WTC11 (cell line): Measurements from ENCODE around the gene BMF. TPM values are rescaled to one million over a fixed set of nuclear protein-coding genes. Genes with fewer than 3 reads are reported as not detected.
"Not testable (repeated sequence)": the region's sequence is repeated elsewhere in the genome, so short reads cannot be mapped to it uniquely, and the experiment has no call there.

ENCODE experiments used
- ATAC-seq: fragments of 200-7000 bp; cut with Tn5 transposase; 2 replicates; pipeline ENCODE4 v1.10.0; 2021; ENCODE audit warnings: mild to moderate bottlenecking, moderate library complexity
- CTCF ChIA-PET: fragments of 300-600 bp; sonication (Branson Sonifier 250); formaldehyde crosslinking; loops from one replicate; lab custom pipeline; 2021; ENCODE audit warnings: antibody characterized with exemption; lab: Charles Lee
- POLR2A ChIA-PET: fragments of 350-600 bp; sonication (Branson Sonifier 250); formaldehyde crosslinking; loops from one replicate; lab custom pipeline; 2021; ENCODE audit warnings: antibody characterized with exemption; lab: Charles Lee
- DNase-seq: peaks from one replicate; pipeline ENCODE4 v3.0.0; 2021; ENCODE audit warnings: low spot score
- H3K27ac Mint-ChIP-seq: 2 replicates; pipeline ENCODE4 v1.8.0; 2021; ENCODE audit warnings: mixed read lengths
- H3K27me3 Mint-ChIP-seq: 2 replicates; pipeline ENCODE4 v1.8.0; 2021; ENCODE audit warnings: low read depth, mild to moderate bottlenecking, moderate library complexity, mixed read lengths
- H3K36me3 Mint-ChIP-seq: 2 replicates; pipeline ENCODE4 v1.8.0; 2021; ENCODE audit warnings: mixed read lengths
- H3K4me1 Mint-ChIP-seq: 2 replicates; pipeline ENCODE4 v1.8.0; 2022; ENCODE audit warnings: mixed read lengths
- H3K4me3 Mint-ChIP-seq: 2 replicates; pipeline ENCODE4 v1.8.0; 2021; ENCODE audit warnings: mild to moderate bottlenecking, moderate library complexity, mixed read lengths
- H3K9me3 Mint-ChIP-seq: 2 replicates; pipeline ENCODE4 v1.8.0; 2021; ENCODE audit warnings: mixed read lengths
- ELF4 ChIP-seq: sonication (generic); formaldehyde crosslinking; IDR thresholded peaks from 2 replicates; pipeline ENCODE4 v1.8.1; 2022; ENCODE audit warnings: low read depth, mild to moderate bottlenecking, moderate library complexity, missing genetic modification reagents
- GABPB1 ChIP-seq: sonication (generic); formaldehyde crosslinking; IDR thresholded peaks from 2 replicates; pipeline ENCODE4 v1.8.1; 2023; ENCODE audit warnings: mild to moderate bottlenecking, missing genetic modification reagents
- GTF2I ChIP-seq: fragments of 250-450 bp; sonication (Bioruptor Pico); conservative IDR thresholded peaks from 2 replicates; pipeline ENCODE4 v1.4.0; 2021; ENCODE audit warnings: mild to moderate bottlenecking
- HMGA2 ChIP-seq: fragments of 250-450 bp; sonication (Bioruptor Pico); IDR thresholded peaks from 2 replicates; pipeline ENCODE4 v1.4.0; 2021; ENCODE audit warnings: mild to moderate bottlenecking, moderate library complexity
- IRF2 ChIP-seq: sonication (generic); formaldehyde crosslinking; IDR thresholded peaks from 2 replicates; pipeline ENCODE4 v1.8.0; 2022; ENCODE audit warnings: low read depth, missing genetic modification reagents, borderline replicate concordance
- KAT7 ChIP-seq: sonication (generic); formaldehyde crosslinking; IDR thresholded peaks from 2 replicates; pipeline ENCODE4 v1.8.1; 2023; ENCODE audit warnings: missing genetic modification reagents, mild to moderate bottlenecking, borderline replicate concordance
- NFATC4 ChIP-seq: fragments of 250-450 bp; sonication (Bioruptor Pico); IDR thresholded peaks from 2 replicates; pipeline ENCODE4 v1.9.0; 2021; ENCODE audit warnings: mild to moderate bottlenecking
- NR1H2 ChIP-seq: sonication (generic); formaldehyde crosslinking; IDR thresholded peaks from 2 replicates; pipeline ENCODE4 v1.9.0; 2021; ENCODE audit warnings: mild to moderate bottlenecking, moderate library complexity, missing genetic modification reagents
- PRRX2 ChIP-seq: fragments of 250-450 bp; sonication (Bioruptor Pico); IDR thresholded peaks from 2 replicates; pipeline ENCODE4 v1.8.0; 2021; ENCODE audit warnings: mild to moderate bottlenecking
- RELA ChIP-seq: sonication (generic); formaldehyde crosslinking; IDR thresholded peaks from 2 replicates; pipeline ENCODE4 v1.8.1; 2022; ENCODE audit warnings: missing genetic modification reagents, mild to moderate bottlenecking, borderline replicate concordance
- TEAD1 ChIP-seq: sonication (generic); formaldehyde crosslinking; IDR thresholded peaks from 2 replicates; pipeline ENCODE4 v1.8.0; 2022; ENCODE audit warnings: mild to moderate bottlenecking, missing genetic modification reagents
- TEAD4 ChIP-seq: sonication (generic); formaldehyde crosslinking; IDR thresholded peaks from 2 replicates; pipeline ENCODE4 v1.8.0; 2022; ENCODE audit warnings: mild to moderate bottlenecking, missing genetic modification reagents
- ZNF219 ChIP-seq: sonication (generic); formaldehyde crosslinking; IDR thresholded peaks from 2 replicates; pipeline ENCODE4 v1.8.0; 2023; ENCODE audit warnings: missing genetic modification reagents, mild to moderate bottlenecking, borderline replicate concordance
- ZNF232 ChIP-seq: sonication (generic); formaldehyde crosslinking; IDR thresholded peaks from 2 replicates; pipeline ENCODE4 v1.8.0; 2022; ENCODE audit warnings: mild to moderate bottlenecking, missing genetic modification reagents
- ZNF396 ChIP-seq: fragments of 250-450 bp; sonication (Bioruptor Pico); IDR thresholded peaks from 2 replicates; pipeline ENCODE4 v1.8.0; 2021; ENCODE audit warnings: mild to moderate bottlenecking, moderate library complexity, borderline replicate concordance
- ZNF423 ChIP-seq: fragments of 250-450 bp; sonication (Bioruptor Pico); IDR thresholded peaks from 2 replicates; pipeline ENCODE4 v2.1.2; 2022; ENCODE audit warnings: mild to moderate bottlenecking, moderate library complexity
- total RNA-seq: library from RNA; stranded (reverse); gene quantifications from 3 replicates; pipeline ENCODE4 v1.2.3, GENCODE V29; 2021
- TF ChIP-seq, protein P1 (sequence below): sonication (generic); formaldehyde crosslinking; IDR thresholded peaks from 2 replicates; pipeline ENCODE4 v1.8.0; 2023; ENCODE audit warnings: missing genetic modification reagents
- TF ChIP-seq, protein P2 (sequence below): sonication (generic); formaldehyde crosslinking; conservative IDR thresholded peaks from 2 replicates; pipeline ENCODE4 v1.8.1; 2022; ENCODE audit warnings: mild to moderate bottlenecking, missing genetic modification reagents
- TF ChIP-seq, protein P3 (sequence below): fragments of 250-450 bp; sonication (Bioruptor Pico); IDR thresholded peaks from 2 replicates; pipeline ENCODE4 v1.9.0; 2021; ENCODE audit warnings: mild to moderate bottlenecking

BMF gene
- total RNA-seq, 1 experiment from 2014 or later, result 36.9 TPM

DNA sequence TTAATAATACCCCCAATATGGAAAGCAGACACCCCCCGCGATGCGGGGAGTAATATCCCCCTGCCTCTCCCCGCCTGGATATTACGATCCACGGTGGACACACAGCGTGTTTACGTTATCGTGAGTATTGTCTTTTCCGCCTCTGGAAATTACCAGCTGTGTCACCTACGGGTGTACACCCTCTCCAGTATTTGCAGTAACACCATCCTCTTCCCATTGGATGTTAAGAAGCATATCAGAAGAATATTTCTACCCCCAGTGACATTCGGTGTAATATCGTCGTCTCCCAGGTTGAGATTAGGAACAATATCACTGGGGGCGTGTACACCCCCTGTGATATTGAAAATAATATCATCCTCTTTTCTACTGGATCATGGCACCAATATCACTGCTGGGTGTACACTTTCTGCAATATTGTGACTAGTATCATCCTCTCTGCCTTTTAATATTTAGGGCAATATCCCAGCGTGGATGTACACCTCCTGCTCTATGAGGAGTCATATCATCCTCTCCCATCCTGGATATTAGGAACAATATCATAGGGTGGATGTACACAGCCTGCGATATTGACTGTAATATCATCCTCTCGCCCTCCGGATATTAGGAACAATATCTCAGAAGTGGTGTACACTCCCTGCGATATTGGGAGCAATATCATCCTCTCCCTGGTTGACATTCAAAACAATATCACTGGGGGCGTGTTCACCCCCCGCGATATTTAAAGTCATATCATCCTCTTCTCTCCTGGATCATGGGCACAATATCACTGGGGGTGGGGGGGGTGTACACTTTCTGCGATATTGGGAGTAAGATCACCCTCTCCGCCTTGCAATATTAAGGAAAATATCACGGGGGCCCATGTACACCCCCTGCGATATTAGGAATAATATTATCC, 20.3 kb upstream of the BMF start:
- Mint-ChIP-seq H3K27me3 (no peaks in the 10 kb centered on the region), H3K27ac (no peak overlapping the region), H3K9me3 (no peaks in the 10 kb centered on the region), H3K4me3 (no peak overlapping the region), H3K36me3 (no peaks in the 10 kb centered on the region), H3K4me1 (peaks cover 20% of the 10 kb centered on the region)
- no peak for TF ChIP-seq KAT7
- no peak for TF ChIP-seq ZNF423 (CRISPR knock-in tag)
- TF ChIP-seq GABPB1 (CRISPR knock-in tag), result no peak
- TF ChIP-seq, protein P1, sequence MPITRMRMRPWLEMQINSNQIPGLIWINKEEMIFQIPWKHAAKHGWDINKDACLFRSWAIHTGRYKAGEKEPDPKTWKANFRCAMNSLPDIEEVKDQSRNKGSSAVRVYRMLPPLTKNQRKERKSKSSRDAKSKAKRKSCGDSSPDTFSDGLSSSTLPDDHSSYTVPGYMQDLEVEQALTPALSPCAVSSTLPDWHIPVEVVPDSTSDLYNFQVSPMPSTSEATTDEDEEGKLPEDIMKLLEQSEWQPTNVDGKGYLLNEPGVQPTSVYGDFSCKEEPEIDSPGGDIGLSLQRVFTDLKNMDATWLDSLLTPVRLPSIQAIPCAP (CRISPR knock-in tag), result no peak
- no peak for TF ChIP-seq TEAD1
- TF ChIP-seq, protein P2, sequence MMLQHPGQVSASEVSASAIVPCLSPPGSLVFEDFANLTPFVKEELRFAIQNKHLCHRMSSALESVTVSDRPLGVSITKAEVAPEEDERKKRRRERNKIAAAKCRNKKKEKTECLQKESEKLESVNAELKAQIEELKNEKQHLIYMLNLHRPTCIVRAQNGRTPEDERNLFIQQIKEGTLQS (CRISPR knock-in tag), result no peak
- TF ChIP-seq ELF4, result no peak
- no peak for TF ChIP-seq IRF2
- TF ChIP-seq NFATC4, result no peak
- TF ChIP-seq GTF2I, result no peak
- no peak for TF ChIP-seq NR1H2
- TF ChIP-seq PRRX2 (CRISPR knock-in tag), result no peak
- no peak for TF ChIP-seq ZNF396
- no peak for TF ChIP-seq ZNF219 (CRISPR knock-in tag)
- TF ChIP-seq, protein P3, sequence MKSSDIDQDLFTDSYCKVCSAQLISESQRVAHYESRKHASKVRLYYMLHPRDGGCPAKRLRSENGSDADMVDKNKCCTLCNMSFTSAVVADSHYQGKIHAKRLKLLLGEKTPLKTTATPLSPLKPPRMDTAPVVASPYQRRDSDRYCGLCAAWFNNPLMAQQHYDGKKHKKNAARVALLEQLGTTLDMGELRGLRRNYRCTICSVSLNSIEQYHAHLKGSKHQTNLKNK, result no peak
- no peak for TF ChIP-seq ZNF232 (CRISPR knock-in tag)
- TF ChIP-seq TEAD4 (CRISPR knock-in tag), result no peak
- no peak for TF ChIP-seq RELA (CRISPR knock-in tag)
- ChIA-PET CTCF (interaction anchor here (0.6 kb wide), 1 partner anchor 550 kb away, joined by 3 read pairs; no protein-coding TSS in a partner anchor), POLR2A (no interaction called here)
- ATAC-seq (no peak), DNase-seq (no peak)

DNA sequence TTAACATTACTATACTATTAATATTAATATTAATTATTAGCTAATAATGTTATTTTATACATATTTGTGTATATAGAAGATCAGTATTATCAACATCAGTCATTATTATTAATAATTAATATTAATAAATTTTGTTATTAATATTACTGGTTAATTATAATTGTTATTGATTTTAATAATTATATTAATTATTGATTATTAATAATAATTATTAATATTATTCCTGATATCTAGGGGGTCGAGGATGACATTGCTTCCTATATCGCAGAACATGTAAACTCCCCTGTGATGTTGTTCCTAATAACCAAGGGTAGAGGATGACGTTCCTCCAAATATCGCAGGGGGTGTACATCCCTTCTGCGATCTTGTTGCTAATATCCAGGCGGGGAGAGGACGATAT, 17.3 kb upstream of the BMF start:
- Mint-ChIP-seq H3K27me3 (no peaks in the 10 kb centered on the region), H3K4me3 (no peak overlapping the region), H3K36me3 (no peaks in the 10 kb centered on the region), H3K9me3 (no peaks in the 10 kb centered on the region), H3K4me1 (peaks cover 44% of the 10 kb centered on the region), H3K27ac (no peak overlapping the region)
- TF ChIP-seq HMGA2 (CRISPR knock-in tag), result peak; percentile 96
- TF ChIP-seq IRF2, result no peak
- no peak for DNase-seq
- no peak for ATAC-seq
- CTCF ChIA-PET, result no interaction called here
- POLR2A ChIA-PET, result no interaction called here

- ATAC-seq, result peak; percentile 83
- Mint-ChIP-seq H3K4me3 (peak overlapping the region; percentile 57), H3K27ac (peak overlapping the region; percentile 99), H3K4me1 (peaks cover 44% of the 10 kb centered on the region)
- not testable (repeated sequence) for H3K9me3 Mint-ChIP-seq, H3K36me3 Mint-ChIP-seq, DNase-seq, H3K27me3 Mint-ChIP-seq
- CTCF ChIA-PET, result interaction anchor here (1.0 to 4.2 kb wide), 3 partner anchors 19 to 79 kb away, joined by 3 to 17 read pairs (median 3); no protein-coding TSS in a partner anchor
- POLR2A ChIA-PET, result interaction anchor here (1.6 kb wide), 1 partner anchor 14 kb away, joined by 3 read pairs; no protein-coding TSS in a partner anchor
These were observed 16.2 kb upstream of the BMF start for GRCh38 chr15:40124807-40125285.

DNA sequence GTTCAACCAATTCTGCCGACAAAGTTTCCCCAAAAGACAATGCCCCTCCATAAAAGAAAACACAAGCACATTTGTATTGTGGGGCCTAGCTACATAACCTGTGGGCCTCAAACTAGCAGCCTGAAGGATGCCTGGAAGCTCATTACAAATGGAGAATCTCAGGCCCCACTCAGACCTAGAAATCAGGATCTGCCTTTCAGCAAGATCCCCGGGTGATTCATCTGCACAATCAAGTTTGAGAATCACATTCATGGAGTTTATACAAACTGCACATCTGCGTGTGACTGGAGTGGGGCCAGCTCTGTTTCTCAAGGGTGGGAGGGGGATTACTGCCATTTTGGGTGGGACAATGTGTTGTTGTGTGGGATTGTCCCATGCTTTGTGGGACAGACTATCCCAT, 15.7 kb upstream of the BMF start:
- H3K27me3 Mint-ChIP-seq, DNase-seq, ATAC-seq, H3K36me3 Mint-ChIP-seq, H3K9me3 Mint-ChIP-seq: not testable (repeated sequence)
- peaks cover 44% of the 10 kb centered on the region for H3K4me1 Mint-ChIP-seq
- peak overlapping the region; percentile 57; the same call in 1 of the 2 replicates for H3K4me3 Mint-ChIP-seq
- ChIA-PET CTCF (interaction anchor here (1.0 to 4.2 kb wide), 5 partner anchors 18 to 151 kb away, joined by 3 to 17 read pairs (median 3); no protein-coding TSS in a partner anchor), POLR2A (interaction anchor here (1.2 to 1.6 kb wide), 2 partner anchors 13 to 15 kb away, joined by 3 to 4 read pairs; partner anchors contain the start of gene BMF)
- peak overlapping the region; percentile 99 for H3K27ac Mint-ChIP-seq

- H3K4me1 Mint-ChIP-seq, result peaks cover 44% of the 10 kb centered on the region
- not testable (repeated sequence) for H3K27me3 Mint-ChIP-seq, H3K36me3 Mint-ChIP-seq, H3K27ac Mint-ChIP-seq, H3K9me3 Mint-ChIP-seq, DNase-seq, H3K4me3 Mint-ChIP-seq, ATAC-seq
- CTCF ChIA-PET, result interaction anchor here (0.9 to 4.2 kb wide), 5 partner anchors 17 to 151 kb away, joined by 3 to 17 read pairs (median 3); no protein-coding TSS in a partner anchor
- POLR2A ChIA-PET, result interaction anchor here (0.6 to 1.6 kb wide), 3 partner anchors 13 to 44 kb away, joined by 3 to 4 read pairs (median 4); partner anchors contain the start of gene BMF
These were observed 15.2 kb upstream of the BMF start for GRCh38 chr15:40123863-40124262.
